ENCODE results near the gene STK39. TPM values are rescaled to one million over a fixed set of nuclear protein-coding genes. Genes with fewer than 3 reads are reported as not detected.

Gene STK39
- total RNA-seq, 1 experiment from 2014 or later = 22.1 TPM

DNA sequence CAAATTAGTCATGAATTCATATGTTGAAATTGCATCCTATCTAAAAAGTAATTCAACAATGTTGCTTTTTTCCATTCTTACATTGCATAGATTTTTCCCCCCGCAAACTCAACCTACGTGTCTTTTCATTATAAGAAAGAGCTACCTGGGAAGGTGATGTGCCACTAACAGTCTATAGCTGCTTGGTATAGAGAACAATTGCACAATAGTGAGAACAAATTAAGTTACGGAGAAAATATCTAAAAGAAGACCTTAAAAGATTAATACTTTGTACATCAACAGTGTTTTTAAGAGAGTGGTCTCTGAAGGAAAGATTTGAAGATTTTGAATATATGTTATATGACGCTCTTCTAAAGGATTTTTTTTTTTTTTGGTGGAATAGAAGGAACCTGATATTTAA is 111.8 kb downstream of the STK39 start:
- Histone ChIP-seq H4K91ac (ENCODE audit: insufficient read length, low read depth, low read length) (no peak overlapping the region), H3K27ac (ENCODE audit: insufficient read length, low read depth, low read length) (no peak overlapping the region), H3K9me3 (ENCODE audit: control insufficient read depth, low read depth, low read length) (no peaks in the 10 kb centered on the region), H3K4me2 (ENCODE audit: insufficient read depth, insufficient read length, low read length) (no peak overlapping the region), H3K4ac (ENCODE audit: low read depth, low read length) (no peak overlapping the region), H2BK20ac (ENCODE audit: low read depth, low read length, poor library complexity, severe bottlenecking) (no peak overlapping the region), H2BK12ac (ENCODE audit: insufficient read length, low read depth, low read length) (no peak overlapping the region), H3K18ac (ENCODE audit: insufficient read length, low read depth, low read length) (no peak overlapping the region), H3K9ac (ENCODE audit: extremely low read depth, insufficient read length, low read length) (no peak overlapping the region), H3K4me1 (ENCODE audit: insufficient read depth, low read length) (peaks cover 9% of the 10 kb centered on the region), H2BK5ac (ENCODE audit: insufficient read length, low read length) (no peak overlapping the region), H4K5ac (ENCODE audit: insufficient read length, low read depth, low read length) (no peak overlapping the region), H3K23me2 (ENCODE audit: insufficient read length, low read depth, low read length, poor library complexity, severe bottlenecking) (no peaks in the 10 kb centered on the region), H2AFZ (ENCODE audit: low read length) (no peak overlapping the region), H3K14ac (ENCODE audit: insufficient read depth, low read length) (no peak overlapping the region), H3K23ac (ENCODE audit: insufficient read length, low read depth, low read length) (no peak overlapping the region), H2AK5ac (ENCODE audit: insufficient read length, low read length) (no peak overlapping the region), H4K8ac (replicated peaks; ENCODE audit: insufficient read length, low read depth, low read length) (no peak overlapping the region), H3K79me1 (ENCODE audit: insufficient read depth, low read depth, low read length, poor library complexity, severe bottlenecking) (no peaks in the 10 kb centered on the region), H2BK120ac (ENCODE audit: low read depth, low read length, poor library complexity, severe bottlenecking) (no peak overlapping the region), H2BK15ac (ENCODE audit: low read depth, low read length) (no peak overlapping the region), H3K79me2 (ENCODE audit: insufficient read depth, low read length) (no peaks in the 10 kb centered on the region), H3T11ph (ENCODE audit: low read length) (no peak overlapping the region), H3K27me3 (ENCODE audit: insufficient read depth, low read length) (no peaks in the 10 kb centered on the region), H4K20me1 (ENCODE audit: control insufficient read depth, insufficient read depth, insufficient read length) (no peaks in the 10 kb centered on the region), H3K56ac (ENCODE audit: insufficient read length, low read depth, low read length) (no peak overlapping the region)
- no peaks in the 10 kb centered on the region for H3K27me3 Mint-ChIP-seq (ENCODE audit: low read depth)
- no peak overlapping the region for H3K27ac Mint-ChIP-seq
- H3K4me1 Mint-ChIP-seq = peaks cover 27 to 30% of the 10 kb centered on the region in 2 experiments
- WGBS (ENCODE audit: extremely low coverage, insufficient read length, low lambda C conversion rate) = no CpG with 5 or more reads among the region's 4 CpGs
- peaks cover 0 to 4% (median 0%) of the 10 kb centered on the region in 3 experiments; a peak in 1 of 7 replicates for H3K36me3 Mint-ChIP-seq (ENCODE audit: insufficient read depth in 1 of 3, low read depth in 3 of 3)
- H3K4me3 Mint-ChIP-seq = no peak overlapping the region
- no peak for DNase-seq
- no peaks in the 10 kb centered on the region for H3K9me3 Mint-ChIP-seq
- TF ChIP-seq, protein P1, sequence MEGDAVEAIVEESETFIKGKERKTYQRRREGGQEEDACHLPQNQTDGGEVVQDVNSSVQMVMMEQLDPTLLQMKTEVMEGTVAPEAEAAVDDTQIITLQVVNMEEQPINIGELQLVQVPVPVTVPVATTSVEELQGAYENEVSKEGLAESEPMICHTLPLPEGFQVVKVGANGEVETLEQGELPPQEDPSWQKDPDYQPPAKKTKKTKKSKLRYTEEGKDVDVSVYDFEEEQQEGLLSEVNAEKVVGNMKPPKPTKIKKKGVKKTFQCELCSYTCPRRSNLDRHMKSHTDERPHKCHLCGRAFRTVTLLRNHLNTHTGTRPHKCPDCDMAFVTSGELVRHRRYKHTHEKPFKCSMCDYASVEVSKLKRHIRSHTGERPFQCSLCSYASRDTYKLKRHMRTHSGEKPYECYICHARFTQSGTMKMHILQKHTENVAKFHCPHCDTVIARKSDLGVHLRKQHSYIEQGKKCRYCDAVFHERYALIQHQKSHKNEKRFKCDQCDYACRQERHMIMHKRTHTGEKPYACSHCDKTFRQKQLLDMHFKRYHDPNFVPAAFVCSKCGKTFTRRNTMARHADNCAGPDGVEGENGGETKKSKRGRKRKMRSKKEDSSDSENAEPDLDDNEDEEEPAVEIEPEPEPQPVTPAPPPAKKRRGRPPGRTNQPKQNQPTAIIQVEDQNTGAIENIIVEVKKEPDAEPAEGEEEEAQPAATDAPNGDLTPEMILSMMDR (conservative IDR thresholded peaks at IDR 0.05) = no peak
